ENCODE measurements around the gene RALGAPA1. TPM values are rescaled to one million over a fixed set of nuclear protein-coding genes. Genes with fewer than 3 reads are reported as not detected.
"Not testable (repeated sequence)": the region's sequence is repeated elsewhere in the genome, so short reads cannot be mapped to it uniquely, and the experiment has no call there.

The RALGAPA1 gene
- total RNA-seq, 4 donors from 2014 or later = 44.1 to 138 (median 108) TPM

DNA sequence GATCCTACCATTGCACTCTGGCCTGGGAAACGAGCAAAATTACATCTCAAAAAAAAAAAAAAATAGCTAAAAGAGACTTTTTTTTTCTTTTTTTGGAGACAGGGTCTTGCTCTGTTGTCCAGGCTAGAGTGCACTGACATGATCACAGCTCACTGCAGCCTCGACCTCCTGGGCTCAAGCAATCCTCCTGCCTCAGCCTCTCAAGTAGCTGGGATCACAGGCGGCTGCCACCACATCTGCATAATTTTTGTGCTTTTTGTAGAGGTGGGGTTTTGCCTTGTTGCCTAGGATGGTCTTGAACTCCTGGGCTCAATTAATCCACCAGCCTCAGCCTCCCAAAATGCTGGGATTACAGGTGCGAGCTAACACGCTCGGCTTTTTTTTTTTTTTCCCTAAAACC lies 11.3 kb downstream of the RALGAPA1 start:
- TF ChIP-seq POLR2A (IDR thresholded peaks at IDR 0.05) (no peak), CTCF (IDR thresholded peaks at IDR 0.05) (no peak)
- DNase-seq = no peak
- intact Hi-C loops (cut with DNase I; ENCODE audit: low total_unique reads) = no loop called here
- no peaks in the 10 kb centered on the region for H3K36me3 ChIP-seq
- H3K4me1 ChIP-seq = no peaks in the 10 kb centered on the region
- no peaks in the 10 kb centered on the region for H3K9me3 ChIP-seq
- H3K27ac ChIP-seq = no peak overlapping the region
- H3K4me3 ChIP-seq = no peak overlapping the region
- no peaks in the 10 kb centered on the region for H3K27me3 ChIP-seq

GRCh38 chr14:35789651-35790050 lies 19.4 kb downstream of the RALGAPA1 start:
- Histone ChIP-seq H3K36me3 (no peaks in the 10 kb centered on the region), H3K27ac (no peak overlapping the region), H3K4me1 (no peaks in the 10 kb centered on the region), H3K27me3 (no peaks in the 10 kb centered on the region), H3K4me3 (no peak overlapping the region), H3K9me3 (no peaks in the 10 kb centered on the region)
- no peak for TF ChIP-seq POLR2A (IDR thresholded peaks at IDR 0.05)
- TF ChIP-seq CTCF (IDR thresholded peaks at IDR 0.05) = no peak
- intact Hi-C loops (cut with DNase I; ENCODE audit: low total_unique reads) = no loop called here
- DNase-seq = no peak

DNA sequence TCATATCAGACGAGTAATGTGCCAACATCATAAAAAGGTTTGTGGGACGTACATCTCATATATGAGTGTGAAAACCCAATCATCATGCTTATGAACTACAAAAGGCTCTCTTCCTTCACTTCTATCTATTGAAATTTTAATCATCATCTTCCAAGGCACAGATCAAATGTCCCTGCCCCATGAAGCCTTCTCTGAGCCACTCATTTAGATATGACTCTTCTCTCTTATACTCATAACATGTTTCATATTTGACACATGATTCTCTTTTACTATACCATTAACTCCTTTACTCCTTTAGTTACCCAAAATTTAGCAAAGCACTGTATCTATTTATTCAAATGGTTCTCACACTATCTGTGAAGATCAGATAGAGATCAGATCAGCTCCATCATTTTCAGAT lies 22.2 kb downstream of the RALGAPA1 start:
- no peak overlapping the region for H3K4me3 ChIP-seq
- peaks cover 0 to 2% of the 10 kb centered on the region in 2 donors for H3K9me3 ChIP-seq
- no peaks in the 10 kb centered on the region for H3K36me3 ChIP-seq
- intact Hi-C loops (cut with DNase I; ENCODE audit: low total_unique reads) = no loop called here
- no peak overlapping the region for H3K27ac ChIP-seq
- TF ChIP-seq CTCF (IDR thresholded peaks at IDR 0.05) (no peak), POLR2A (IDR thresholded peaks at IDR 0.05) (no peak)
- no peak for DNase-seq
- H3K4me1 ChIP-seq = no peaks in the 10 kb centered on the region
- H3K27me3 ChIP-seq = no peaks in the 10 kb centered on the region

DNA sequence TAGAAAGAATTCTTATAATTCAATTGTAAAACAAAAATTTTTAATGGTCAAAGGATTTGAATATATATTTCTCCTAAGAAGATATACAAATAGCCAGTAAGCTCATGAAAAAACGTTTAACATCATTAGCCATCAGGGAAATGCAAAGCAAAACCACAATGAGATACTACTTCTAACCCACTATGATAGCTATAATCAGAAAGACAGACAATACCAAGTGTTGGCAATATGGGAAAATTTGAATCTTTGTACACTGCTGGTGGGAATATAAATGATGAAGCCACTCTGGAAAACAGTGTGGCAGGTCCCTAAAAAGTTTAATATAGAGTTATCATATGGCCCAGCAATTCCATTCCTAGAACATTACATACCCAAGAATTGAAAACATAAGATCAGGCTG lies 25.4 kb downstream of the RALGAPA1 start:
- Histone ChIP-seq H3K27ac (no peak overlapping the region), H3K27me3 (no peaks in the 10 kb centered on the region), H3K4me1 (no peaks in the 10 kb centered on the region), H3K36me3 (no peaks in the 10 kb centered on the region), H3K4me3 (no peak overlapping the region), H3K9me3 (peaks cover 0 to 18% of the 10 kb centered on the region in 2 donors)
- no peak for TF ChIP-seq POLR2A (IDR thresholded peaks at IDR 0.05)
- no peak for TF ChIP-seq CTCF (IDR thresholded peaks at IDR 0.05)
- intact Hi-C loops (cut with DNase I; ENCODE audit: low total_unique reads) = no loop called here
- DNase-seq = no peak

DNA sequence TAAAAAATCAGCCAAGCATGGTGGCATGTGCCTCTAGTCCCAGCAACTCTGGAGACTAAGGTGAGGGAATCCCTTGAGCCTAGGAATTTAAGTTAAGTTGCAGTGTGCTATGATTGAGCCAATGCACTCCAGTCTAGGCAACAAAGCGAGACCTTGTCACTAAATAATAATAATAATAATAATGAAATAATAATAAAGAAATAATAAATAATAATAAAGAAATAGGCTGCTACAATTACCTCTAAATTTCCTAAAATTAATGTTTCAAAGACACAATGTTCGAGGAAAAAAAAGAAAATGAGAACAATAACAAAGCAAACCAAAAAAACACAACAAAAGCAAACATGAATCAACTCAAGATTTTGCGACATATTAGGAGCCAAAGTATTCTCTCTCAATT lies 29.7 kb downstream of the RALGAPA1 start:
- DNase-seq = no peak
- intact Hi-C loops (cut with DNase I; ENCODE audit: low total_unique reads) = no loop called here
- Histone ChIP-seq H3K36me3 (no peaks in the 10 kb centered on the region), H3K27ac (no peak overlapping the region), H3K27me3 (no peaks in the 10 kb centered on the region), H3K4me3 (no peak overlapping the region), H3K4me1 (no peaks in the 10 kb centered on the region), H3K9me3 (peaks cover 0 to 18% of the 10 kb centered on the region in 2 donors)
- TF ChIP-seq CTCF (IDR thresholded peaks at IDR 0.05) (no peak), POLR2A (IDR thresholded peaks at IDR 0.05) (no peak)

DNA sequence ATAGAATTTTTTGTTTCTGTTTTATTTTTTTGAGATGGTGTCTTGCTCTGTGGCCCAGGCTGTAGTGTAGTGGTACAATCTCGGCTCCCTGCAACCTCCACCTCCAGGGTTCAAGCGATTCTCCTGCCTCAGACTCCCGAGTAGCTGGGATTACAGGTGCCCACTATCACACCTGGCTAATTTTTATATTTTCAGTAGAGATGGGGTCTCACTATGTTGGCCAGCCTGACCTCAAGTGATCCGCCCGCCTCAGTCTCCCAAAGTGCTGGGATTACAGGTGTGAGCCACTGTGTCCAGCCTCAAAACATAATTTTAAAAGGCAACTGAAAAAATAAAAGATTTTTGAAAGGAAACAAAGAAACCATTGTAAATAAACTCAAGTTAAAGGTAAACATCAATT lies 31.5 kb downstream of the RALGAPA1 start:
- H3K9me3 ChIP-seq = peaks cover 0 to 18% of the 10 kb centered on the region in 2 donors
- H3K4me3 ChIP-seq; DNase-seq; H3K36me3 ChIP-seq; H3K27ac ChIP-seq; H3K4me1 ChIP-seq; intact Hi-C loops (cut with DNase I; ENCODE audit: low total_unique reads); H3K27me3 ChIP-seq: not testable (repeated sequence)
